ENCODE results near the gene ACAP3. TPM values are rescaled to one million over a fixed set of nuclear protein-coding genes. Genes with fewer than 3 reads are reported as not detected.

The ACAP3 gene
- total and polyA plus RNA-seq, 2 experiments from 2014 or later, result 8.1 to 31.9 TPM

DNA sequence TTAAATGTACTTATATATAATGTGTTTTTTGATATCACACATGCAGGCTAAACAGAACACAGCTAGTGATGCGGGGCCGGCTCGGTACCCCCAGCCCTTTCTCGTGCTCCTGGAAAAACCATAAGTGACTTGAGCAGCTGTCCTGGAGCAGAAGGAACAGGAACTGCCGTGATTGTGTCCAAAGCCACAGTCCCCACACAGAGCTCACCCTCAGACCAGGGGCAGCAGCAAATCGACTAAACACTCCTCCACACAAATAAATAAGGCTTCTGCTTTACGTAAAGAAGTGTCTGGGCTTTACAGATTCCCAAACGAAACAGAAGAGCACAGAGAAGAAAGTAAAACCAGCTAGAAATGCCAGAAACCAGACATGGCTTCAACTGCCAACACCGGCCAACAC lies 43.7 kb downstream of the ACAP3 start (continued):
- TF ChIP-seq, protein P1, sequence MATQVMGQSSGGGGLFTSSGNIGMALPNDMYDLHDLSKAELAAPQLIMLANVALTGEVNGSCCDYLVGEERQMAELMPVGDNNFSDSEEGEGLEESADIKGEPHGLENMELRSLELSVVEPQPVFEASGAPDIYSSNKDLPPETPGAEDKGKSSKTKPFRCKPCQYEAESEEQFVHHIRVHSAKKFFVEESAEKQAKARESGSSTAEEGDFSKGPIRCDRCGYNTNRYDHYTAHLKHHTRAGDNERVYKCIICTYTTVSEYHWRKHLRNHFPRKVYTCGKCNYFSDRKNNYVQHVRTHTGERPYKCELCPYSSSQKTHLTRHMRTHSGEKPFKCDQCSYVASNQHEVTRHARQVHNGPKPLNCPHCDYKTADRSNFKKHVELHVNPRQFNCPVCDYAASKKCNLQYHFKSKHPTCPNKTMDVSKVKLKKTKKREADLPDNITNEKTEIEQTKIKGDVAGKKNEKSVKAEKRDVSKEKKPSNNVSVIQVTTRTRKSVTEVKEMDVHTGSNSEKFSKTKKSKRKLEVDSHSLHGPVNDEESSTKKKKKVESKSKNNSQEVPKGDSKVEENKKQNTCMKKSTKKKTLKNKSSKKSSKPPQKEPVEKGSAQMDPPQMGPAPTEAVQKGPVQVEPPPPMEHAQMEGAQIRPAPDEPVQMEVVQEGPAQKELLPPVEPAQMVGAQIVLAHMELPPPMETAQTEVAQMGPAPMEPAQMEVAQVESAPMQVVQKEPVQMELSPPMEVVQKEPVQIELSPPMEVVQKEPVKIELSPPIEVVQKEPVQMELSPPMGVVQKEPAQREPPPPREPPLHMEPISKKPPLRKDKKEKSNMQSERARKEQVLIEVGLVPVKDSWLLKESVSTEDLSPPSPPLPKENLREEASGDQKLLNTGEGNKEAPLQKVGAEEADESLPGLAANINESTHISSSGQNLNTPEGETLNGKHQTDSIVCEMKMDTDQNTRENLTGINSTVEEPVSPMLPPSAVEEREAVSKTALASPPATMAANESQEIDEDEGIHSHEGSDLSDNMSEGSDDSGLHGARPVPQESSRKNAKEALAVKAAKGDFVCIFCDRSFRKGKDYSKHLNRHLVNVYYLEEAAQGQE (IDR thresholded peaks at IDR 0.05; ENCODE audit: unreplicated experiment), result no peak

DNA sequence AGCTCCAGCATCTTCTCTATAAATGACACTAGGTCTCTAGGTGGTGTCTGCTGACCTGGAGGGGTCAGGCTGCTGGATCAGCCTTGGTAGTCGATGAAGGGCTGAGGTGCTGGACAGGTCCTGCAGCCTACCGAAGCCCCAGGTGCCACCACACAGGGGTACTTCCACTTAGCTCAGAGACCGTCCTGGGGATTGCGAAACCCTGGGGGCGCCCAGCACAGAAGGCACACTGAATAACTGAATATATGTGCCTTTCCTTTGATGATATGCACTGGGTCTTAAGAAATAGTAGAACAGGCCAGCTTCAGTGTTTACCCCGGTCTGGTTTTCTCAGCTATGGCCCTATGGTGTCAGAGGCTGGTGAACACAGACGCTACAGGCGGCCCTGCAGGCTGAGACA lies 45.0 kb downstream of the ACAP3 start:
- no peaks in the 10 kb centered on the region for H3K9me3 Mint-ChIP-seq
- peaks cover 39% of the 10 kb centered on the region for H3K79me2 ChIP-seq (replicated peaks; ENCODE audit: insufficient read depth)
- H3K27me3 ChIP-seq (ENCODE audit: insufficient read depth), result no peaks in the 10 kb centered on the region
- peaks cover 5% of the 10 kb centered on the region for H3K4me1 ChIP-seq (ENCODE audit: insufficient read depth)
- no peaks in the 10 kb centered on the region for H3K9me2 ChIP-seq (ENCODE audit: insufficient read depth)
- ATAC-seq, result no peak
- H3K27ac Mint-ChIP-seq, result no peak overlapping the region
- no peak overlapping the region for H3K4me3 Mint-ChIP-seq
- H3K4me1 Mint-ChIP-seq, result peaks cover 12% of the 10 kb centered on the region
- no peak overlapping the region for H3K4me2 ChIP-seq
- no peak for DNase-seq (ENCODE audit: low spot score)
- no peak overlapping the region for H3K27ac ChIP-seq (ENCODE audit: low read depth)
- no peak overlapping the region for H2AFZ ChIP-seq
- peaks cover 14% of the 10 kb centered on the region; the same call in 1 of the 2 replicates for H3K36me3 ChIP-seq (ENCODE audit: insufficient read depth)
- H4K20me1 ChIP-seq (replicated peaks; ENCODE audit: insufficient read depth), result peaks cover 24% of the 10 kb centered on the region
- H3K36me3 Mint-ChIP-seq (ENCODE audit: low read depth), result peaks cover 63% of the 10 kb centered on the region
- peaks cover 20% of the 10 kb centered on the region for H3K27me3 Mint-ChIP-seq (ENCODE audit: insufficient read depth, low read depth, poor library complexity)
- H3F3A ChIP-seq (replicated peaks; ENCODE audit: low read depth), result 0 out of 2 replicates have a peak, but pooled peaks cover 11% of the 10 kb centered on the region
- H3K4me3 ChIP-seq, result no peak overlapping the region
- TF ChIP-seq CREB1 (CRISPR knock-in tag; IDR thresholded peaks at IDR 0.05; ENCODE audit: low read depth), result no peak
- no peak for TF ChIP-seq ZNF114 (CRISPR knock-in tag; IDR thresholded peaks at IDR 0.05)
- TF ChIP-seq, protein P2, sequence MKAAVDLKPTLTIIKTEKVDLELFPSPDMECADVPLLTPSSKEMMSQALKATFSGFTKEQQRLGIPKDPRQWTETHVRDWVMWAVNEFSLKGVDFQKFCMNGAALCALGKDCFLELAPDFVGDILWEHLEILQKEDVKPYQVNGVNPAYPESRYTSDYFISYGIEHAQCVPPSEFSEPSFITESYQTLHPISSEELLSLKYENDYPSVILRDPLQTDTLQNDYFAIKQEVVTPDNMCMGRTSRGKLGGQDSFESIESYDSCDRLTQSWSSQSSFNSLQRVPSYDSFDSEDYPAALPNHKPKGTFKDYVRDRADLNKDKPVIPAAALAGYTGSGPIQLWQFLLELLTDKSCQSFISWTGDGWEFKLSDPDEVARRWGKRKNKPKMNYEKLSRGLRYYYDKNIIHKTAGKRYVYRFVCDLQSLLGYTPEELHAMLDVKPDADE (IDR thresholded peaks at IDR 0.05), result no peak
- TF ChIP-seq STAT1 (IDR thresholded peaks at IDR 0.05; ENCODE audit: unreplicated experiment), result no peak
- TF ChIP-seq EZH2 (IDR thresholded peaks at IDR 0.05; ENCODE audit: low read depth, unreplicated experiment), result no peak
- TF ChIP-seq, protein P3, sequence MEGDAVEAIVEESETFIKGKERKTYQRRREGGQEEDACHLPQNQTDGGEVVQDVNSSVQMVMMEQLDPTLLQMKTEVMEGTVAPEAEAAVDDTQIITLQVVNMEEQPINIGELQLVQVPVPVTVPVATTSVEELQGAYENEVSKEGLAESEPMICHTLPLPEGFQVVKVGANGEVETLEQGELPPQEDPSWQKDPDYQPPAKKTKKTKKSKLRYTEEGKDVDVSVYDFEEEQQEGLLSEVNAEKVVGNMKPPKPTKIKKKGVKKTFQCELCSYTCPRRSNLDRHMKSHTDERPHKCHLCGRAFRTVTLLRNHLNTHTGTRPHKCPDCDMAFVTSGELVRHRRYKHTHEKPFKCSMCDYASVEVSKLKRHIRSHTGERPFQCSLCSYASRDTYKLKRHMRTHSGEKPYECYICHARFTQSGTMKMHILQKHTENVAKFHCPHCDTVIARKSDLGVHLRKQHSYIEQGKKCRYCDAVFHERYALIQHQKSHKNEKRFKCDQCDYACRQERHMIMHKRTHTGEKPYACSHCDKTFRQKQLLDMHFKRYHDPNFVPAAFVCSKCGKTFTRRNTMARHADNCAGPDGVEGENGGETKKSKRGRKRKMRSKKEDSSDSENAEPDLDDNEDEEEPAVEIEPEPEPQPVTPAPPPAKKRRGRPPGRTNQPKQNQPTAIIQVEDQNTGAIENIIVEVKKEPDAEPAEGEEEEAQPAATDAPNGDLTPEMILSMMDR (conservative IDR thresholded peaks at IDR 0.05; ENCODE audit: low read depth in 2 of 2), result no peak
- no peak for TF ChIP-seq EZH2phosphoT487 (IDR thresholded peaks at IDR 0.05; ENCODE audit: unreplicated experiment)
- TF ChIP-seq POLR2AphosphoS5 (IDR thresholded peaks at IDR 0.05; ENCODE audit: low read depth), result no peak
- TF ChIP-seq ZNF331 (CRISPR knock-in tag; IDR thresholded peaks at IDR 0.05; ENCODE audit: low read depth), result no peak
- TF ChIP-seq JUNB (IDR thresholded peaks at IDR 0.05; ENCODE audit: unreplicated experiment), result no peak
- no peak for TF ChIP-seq NANOG (IDR thresholded peaks at IDR 0.05; ENCODE audit: borderline replicate concordance)
- TF ChIP-seq, protein P4, sequence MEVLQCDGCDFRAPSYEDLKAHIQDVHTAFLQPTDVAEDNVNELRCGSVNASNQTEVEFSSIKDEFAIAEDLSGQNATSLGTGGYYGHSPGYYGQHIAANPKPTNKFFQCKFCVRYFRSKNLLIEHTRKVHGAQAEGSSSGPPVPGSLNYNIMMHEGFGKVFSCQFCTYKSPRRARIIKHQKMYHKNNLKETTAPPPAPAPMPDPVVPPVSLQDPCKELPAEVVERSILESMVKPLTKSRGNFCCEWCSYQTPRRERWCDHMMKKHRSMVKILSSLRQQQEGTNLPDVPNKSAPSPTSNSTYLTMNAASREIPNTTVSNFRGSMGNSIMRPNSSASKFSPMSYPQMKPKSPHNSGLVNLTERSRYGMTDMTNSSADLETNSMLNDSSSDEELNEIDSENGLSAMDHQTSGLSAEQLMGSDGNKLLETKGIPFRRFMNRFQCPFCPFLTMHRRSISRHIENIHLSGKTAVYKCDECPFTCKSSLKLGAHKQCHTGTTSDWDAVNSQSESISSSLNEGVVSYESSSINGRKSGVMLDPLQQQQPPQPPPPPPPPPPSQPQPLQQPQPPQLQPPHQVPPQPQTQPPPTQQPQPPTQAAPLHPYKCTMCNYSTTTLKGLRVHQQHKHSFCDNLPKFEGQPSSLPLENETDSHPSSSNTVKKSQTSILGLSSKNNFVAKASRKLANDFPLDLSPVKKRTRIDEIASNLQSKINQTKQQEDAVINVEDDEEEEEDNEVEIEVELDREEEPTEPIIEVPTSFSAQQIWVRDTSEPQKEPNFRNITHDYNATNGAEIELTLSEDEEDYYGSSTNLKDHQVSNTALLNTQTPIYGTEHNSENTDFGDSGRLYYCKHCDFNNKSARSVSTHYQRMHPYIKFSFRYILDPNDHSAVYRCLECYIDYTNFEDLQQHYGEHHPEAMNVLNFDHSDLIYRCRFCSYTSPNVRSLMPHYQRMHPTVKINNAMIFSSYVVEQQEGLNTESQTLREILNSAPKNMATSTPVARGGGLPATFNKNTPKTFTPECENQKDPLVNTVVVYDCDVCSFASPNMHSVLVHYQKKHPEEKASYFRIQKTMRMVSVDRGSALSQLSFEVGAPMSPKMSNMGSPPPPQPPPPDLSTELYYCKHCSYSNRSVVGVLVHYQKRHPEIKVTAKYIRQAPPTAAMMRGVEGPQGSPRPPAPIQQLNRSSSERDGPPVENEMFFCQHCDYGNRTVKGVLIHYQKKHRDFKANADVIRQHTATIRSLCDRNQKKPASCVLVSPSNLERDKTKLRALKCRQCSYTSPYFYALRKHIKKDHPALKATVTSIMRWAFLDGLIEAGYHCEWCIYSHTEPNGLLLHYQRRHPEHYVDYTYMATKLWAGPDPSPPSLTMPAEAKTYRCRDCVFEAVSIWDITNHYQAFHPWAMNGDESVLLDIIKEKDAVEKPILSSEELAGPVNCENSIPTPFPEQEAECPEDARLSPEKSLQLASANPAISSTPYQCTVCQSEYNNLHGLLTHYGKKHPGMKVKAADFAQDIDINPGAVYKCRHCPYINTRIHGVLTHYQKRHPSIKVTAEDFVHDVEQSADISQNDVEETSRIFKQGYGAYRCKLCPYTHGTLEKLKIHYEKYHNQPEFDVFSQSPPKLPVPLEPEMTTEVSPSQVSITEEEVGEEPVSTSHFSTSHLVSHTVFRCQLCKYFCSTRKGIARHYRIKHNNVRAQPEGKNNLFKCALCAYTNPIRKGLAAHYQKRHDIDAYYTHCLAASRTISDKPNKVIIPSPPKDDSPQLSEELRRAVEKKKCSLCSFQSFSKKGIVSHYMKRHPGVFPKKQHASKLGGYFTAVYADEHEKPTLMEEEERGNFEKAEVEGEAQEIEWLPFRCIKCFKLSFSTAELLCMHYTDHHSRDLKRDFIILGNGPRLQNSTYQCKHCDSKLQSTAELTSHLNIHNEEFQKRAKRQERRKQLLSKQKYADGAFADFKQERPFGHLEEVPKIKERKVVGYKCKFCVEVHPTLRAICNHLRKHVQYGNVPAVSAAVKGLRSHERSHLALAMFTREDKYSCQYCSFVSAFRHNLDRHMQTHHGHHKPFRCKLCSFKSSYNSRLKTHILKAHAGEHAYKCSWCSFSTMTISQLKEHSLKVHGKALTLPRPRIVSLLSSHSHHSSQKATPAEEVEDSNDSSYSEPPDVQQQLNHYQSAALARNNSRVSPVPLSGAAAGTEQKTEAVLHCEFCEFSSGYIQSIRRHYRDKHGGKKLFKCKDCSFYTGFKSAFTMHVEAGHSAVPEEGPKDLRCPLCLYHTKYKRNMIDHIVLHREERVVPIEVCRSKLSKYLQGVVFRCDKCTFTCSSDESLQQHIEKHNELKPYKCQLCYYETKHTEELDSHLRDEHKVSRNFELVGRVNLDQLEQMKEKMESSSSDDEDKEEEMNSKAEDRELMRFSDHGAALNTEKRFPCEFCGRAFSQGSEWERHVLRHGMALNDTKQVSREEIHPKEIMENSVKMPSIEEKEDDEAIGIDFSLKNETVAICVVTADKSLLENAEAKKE (CRISPR knock-in tag; IDR thresholded peaks at IDR 0.05), result no peak

Measured in GM23338 (cell line).